DMS 273 (cell line): ENCODE data around the gene MACO1.
"Not testable (repeated sequence)": the region's sequence is repeated elsewhere in the genome, so short reads cannot be mapped to it uniquely, and the experiment has no call there.

ENCODE experiments used
- DNase-seq: peaks from one replicate; lab custom pipeline; 2025; ENCODE audit not compliant: unreplicated experiment; lab: John Stamatoyannopoulos, UW

The MACO1 gene

GRCh38 chr1:25425098-25426085, 5.3 kb upstream of the MACO1 start:
- DNase-seq = no peak

- no peak for DNase-seq
These were observed 3.0 kb upstream of the MACO1 start for GRCh38 chr1:25427696-25428095.

- no peak for DNase-seq
These were observed 2.1 kb upstream of the MACO1 start for GRCh38 chr1:25428475-25429166.

- peak; percentile 82 for DNase-seq
These were observed 527 bp downstream of the MACO1 start for GRCh38 chr1:25430967-25431881.

GRCh38 chr1:25431955-25432719, 1.4 kb downstream of the MACO1 start:
- DNase-seq = peak; percentile 55

- DNase-seq = no peak
These were observed 2.2 kb downstream of the MACO1 start for GRCh38 chr1:25432749-25433388.

GRCh38 chr1:25433389-25434186, 2.9 kb downstream of the MACO1 start:
- DNase-seq = peak; percentile 45

GRCh38 chr1:25435397-25436108, 4.9 kb downstream of the MACO1 start:
- DNase-seq = no peak

GRCh38 chr1:25437672-25438071, 7.0 kb downstream of the MACO1 start:
- DNase-seq = no peak

- no peak for DNase-seq
These were observed 8.6 kb downstream of the MACO1 start for GRCh38 chr1:25439287-25439686.

- DNase-seq = no peak
These were observed 11.5 kb downstream of the MACO1 start for GRCh38 chr1:25442178-25442577.

GRCh38 chr1:25443030-25443699, 12.5 kb downstream of the MACO1 start:
- DNase-seq = no peak

- DNase-seq = not testable (repeated sequence)
These were observed 13.9 kb downstream of the MACO1 start for GRCh38 chr1:25444604-25445003.

GRCh38 chr1:25445993-25446538, 15.4 kb downstream of the MACO1 start:
- DNase-seq = no peak

GRCh38 chr1:25447547-25447946, 16.9 kb downstream of the MACO1 start:
- no peak for DNase-seq

- no peak for DNase-seq
These were observed 20.2 kb downstream of the MACO1 start for GRCh38 chr1:25450891-25451290.

GRCh38 chr1:25451908-25452307, 21.2 kb downstream of the MACO1 start:
- no peak for DNase-seq

- DNase-seq = no peak
These were observed 25.8 kb downstream of the MACO1 start for GRCh38 chr1:25456502-25456901.
